Stimulated activated CD8-positive, alpha-beta memory T cell treated with anti-CD3 and anti-CD28 coated beads, Interleukin-12 subunit alpha, Interleukin-12 subunit beta, amount 100 ng/mL, for 4 hours (primary cell): ENCODE measurements around the gene MICAL3.

ENCODE experiments used
- DNase-seq: peaks from one replicate; pipeline ENCODE4 v3.0.0-alpha.2; 2020; ENCODE audit warnings: low read depth

Gene MICAL3

DNA sequence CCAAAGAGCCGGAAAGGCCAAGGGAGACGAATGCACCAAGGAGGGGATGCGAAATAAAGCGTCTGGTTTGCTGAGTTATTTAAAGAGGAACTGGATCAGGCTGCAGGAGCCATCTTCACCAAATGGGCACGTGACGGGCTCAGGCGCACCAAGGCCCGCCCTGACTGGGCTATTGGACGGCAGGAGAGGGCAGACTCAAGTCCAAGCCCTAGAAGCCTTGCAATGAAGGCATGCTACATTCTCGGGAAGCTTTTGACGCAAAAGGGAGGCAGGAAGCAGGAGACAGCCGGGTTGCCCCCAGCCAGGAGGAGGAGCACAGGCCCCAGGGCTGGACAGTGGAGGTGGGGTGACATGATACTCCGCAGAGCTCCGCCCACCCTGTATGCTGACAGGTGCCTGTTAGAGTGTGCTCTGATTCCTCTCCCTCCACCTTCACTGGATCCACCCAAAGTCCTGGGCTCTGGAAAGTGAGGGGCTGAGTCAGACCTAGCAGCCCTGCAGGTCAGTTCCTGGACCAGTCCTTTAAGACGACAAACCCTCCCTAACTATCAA, 208.6 kb downstream of the MICAL3 start:
- no peak for DNase-seq

DNA sequence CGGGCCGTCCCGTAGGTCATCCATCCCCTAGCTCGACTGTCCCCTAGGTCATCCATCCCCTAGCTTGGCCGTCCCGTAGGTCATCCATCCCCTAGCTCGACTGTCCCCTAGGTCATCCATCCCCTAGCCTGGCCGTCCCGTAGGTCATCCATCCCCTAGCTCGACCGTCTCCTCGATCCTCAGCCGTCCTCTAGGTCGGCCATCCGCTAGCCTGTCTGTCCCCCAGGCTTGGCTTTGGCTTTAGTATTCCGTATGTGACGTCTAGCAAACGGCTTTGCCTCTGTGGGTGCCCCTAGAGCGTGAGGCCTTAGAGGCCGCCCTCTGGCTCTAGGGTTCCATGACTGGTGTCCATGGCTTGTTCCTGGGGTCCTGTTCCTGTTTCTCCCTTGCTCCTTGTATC, 209.5 kb downstream of the MICAL3 start:
- no peak for DNase-seq

DNA sequence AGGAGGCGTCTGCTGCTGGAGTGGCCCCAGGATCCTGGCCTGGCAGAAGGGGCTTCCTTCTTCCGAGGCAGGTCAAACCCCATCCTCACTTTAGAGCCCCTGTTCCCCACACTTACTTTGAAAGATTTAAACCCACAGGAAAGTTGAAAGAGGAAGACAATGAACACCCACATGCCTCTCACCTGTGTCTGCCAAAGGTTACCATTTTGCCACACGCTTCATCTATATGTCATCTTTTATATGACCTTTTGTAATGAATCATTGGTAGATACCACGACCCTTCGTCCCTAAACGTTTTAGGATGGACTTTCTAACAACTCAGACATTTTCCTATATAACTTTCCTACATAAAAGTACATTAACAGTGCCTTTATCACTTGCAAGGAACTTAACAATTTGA, 210.3 kb downstream of the MICAL3 start:
- no peak for DNase-seq

DNA sequence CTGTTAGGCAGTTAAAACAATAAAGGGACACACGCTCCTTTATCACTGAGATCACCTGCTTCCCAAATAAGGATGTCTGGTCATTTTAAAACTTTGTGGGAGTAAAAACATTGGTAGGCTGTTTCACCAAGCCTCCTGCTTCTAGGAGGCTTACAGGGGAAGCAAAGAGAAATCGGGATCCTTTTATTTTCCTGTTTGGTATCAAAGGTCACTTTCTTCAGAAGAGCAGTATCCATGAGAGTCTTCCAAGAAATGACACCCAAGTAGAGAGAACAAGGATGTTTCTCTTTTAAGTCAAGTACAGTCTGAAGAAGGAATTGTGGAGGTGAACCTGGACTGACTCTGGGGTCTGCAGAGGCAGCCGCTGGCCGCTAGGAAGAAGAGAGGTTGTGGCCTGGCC, 213.2 kb downstream of the MICAL3 start:
- no peak for DNase-seq

DNA sequence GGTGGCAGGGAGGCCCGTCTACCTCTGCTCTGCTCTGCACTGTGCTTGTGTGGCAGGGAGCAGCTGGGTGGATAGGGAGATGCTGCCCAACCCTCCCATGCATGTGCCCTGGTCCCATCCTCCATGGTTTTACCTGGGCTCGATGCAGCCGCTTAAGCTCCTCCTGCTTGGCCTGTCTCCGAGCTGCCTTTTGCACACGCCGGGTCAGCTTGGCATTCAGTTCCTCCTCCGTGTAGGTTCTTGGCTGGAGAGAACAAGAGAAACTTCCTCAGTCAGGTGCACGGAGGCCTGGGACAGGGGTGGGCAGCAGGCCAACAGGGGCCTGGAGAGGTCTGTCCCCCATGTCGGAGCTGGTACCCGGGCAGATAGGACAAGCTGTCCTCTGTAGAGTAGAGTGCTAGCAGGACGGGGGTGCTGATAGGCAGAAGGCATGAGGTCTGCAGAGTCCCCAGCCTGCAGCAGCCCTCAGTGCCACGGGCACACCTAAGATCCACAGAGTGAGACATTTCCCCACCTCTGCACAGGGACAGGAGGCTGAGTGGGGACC, 213.7 kb downstream of the MICAL3 start:
- DNase-seq = no peak

DNA sequence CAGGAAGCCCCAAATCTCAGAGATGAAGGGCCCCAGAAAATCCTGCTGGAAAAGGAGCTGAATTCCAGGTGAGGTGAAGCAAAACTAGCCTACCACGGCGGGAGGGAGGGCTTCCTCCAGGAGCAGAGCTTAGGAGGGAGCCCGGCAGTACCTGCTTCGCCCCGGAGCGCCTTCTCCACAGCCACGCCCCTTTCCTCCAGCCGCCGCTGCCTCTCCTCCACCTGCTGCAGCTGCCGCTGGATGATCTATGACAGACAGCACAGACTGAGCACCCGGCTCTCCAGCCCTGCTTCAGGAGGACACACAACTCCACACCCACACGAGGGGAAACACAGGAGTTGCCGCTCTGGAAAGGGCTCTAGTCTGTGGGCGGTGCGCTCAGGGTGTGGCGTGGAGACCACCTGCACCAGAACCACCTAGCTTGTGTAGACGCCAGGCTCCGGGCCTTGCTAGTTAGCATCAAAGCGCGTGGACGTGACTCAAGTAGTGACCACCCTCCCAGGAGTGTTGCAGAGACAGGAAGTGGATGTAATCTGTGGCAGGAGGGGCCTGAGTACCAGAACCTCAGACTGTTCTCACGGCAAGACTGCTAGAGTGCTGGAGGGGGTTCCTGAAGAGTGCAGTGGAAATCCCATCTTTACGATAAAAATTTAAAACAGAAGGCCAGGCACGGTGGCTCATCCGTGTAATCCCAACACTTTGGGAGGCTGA, 215.5 kb downstream of the MICAL3 start:
- DNase-seq = no peak

DNA sequence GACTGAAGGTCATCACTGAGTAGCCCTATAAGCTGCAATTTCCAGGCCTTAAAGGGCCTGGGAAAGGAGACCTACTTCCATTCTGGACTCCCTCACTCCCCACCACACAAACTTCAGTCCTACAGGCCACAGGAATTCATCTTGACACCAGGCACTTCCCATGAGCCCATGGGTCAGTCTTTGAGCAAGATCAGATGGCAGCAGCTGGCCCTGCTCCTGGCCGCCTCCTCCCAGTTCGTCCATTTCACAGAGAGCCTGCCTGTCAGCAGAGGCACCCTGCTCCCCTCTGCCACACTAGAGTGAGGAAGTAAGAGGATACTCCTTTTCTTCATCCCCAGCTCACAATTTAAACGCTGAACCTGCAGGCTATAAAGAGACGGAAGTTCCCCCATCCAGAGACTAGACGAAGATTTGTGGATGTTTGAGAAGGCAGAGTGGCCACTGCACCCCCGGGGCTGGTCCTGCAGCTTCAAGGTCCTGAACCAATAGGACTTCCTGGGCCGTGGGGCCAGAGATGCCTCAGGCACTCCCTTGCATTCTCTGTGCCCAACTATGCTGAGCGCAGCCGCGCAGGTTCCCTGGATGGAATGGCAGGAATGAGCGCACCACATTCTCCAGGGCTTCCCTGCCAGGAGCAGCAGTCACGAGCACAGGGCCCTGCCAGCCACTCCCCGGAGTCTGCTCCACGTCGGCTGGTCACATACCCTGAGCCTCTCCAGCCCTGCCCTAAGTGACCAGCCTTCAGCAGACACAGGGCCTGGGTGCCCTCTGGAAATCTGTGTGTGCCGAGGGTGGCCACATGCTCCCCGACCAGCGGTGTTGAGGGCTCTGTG, 216.6 kb downstream of the MICAL3 start:
- no peak for DNase-seq

DNA sequence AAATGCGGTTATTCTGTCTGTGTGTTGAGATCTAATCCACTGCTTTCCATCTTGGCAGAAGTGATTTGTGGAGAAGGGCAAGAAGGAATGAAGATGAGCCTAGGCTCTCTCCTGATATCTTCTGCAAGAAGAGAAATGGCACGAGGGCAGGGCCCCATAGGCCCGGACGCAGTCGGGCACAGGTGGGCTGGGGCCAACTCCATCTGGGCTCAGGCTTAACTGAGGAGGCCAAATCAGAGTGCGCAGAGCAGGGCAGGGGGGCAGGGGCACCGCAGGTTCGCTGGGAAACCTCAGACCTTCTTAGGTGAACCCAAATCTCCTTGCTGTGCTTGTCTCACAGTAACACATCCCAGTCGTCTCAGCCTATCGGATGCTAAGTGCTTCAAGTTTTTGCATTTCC, 217.3 kb downstream of the MICAL3 start:
- no peak for DNase-seq

DNA sequence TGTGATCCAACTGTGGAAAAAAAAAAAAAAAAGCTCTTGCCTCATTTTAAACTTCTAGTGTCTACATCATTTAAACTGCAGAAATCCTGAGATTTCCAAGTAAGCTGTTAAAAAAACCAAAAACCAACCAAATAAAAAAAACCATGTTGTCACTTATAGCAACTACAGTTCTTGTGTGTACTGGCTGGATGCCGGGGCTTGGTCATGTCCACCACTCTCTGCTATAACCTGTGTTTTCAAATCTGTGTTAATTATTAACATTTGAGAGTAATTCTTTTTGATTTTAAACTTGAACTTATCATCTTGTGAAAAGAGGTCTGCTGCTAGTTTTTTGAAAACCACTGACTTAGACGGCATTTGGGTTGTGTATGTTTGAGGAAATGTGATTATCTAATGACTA, 217.9 kb downstream of the MICAL3 start:
- DNase-seq = no peak

DNA sequence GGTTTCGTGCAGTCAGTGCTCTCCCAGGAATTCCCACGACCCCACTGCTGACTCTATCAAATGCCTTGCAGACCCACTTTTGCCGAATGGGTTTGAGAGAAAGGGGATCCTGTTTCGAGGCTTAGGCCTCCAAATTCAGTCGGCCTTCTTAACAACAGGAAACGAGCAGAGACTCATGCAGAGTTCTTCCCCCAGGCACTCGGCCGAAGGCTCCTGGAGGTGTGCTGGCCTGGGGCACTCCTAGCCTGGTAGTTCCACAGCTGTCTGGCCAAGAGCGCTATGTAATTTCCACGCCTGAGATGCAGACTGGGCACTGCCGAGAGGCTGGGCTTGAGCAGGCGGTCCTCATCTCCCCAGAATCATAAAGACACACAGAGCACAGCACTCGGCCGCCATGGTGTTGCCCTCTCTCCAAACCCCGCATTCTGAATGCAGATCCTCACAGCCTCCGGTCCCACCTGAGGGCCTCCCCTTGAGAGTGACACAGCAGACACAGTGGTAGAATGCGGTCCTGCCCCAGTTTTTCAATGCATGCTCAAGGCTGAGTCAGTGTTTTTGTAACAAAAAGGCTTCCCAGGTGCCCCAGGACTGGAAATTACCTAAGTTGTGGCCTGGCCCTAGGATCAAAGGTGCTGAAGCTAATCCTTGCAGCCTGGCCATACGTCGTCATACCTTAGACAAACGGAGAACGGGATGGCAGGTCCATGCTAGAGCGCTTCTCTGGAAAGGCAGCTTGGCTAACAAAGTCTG, 219.9 kb downstream of the MICAL3 start:
- DNase-seq = no peak

DNA sequence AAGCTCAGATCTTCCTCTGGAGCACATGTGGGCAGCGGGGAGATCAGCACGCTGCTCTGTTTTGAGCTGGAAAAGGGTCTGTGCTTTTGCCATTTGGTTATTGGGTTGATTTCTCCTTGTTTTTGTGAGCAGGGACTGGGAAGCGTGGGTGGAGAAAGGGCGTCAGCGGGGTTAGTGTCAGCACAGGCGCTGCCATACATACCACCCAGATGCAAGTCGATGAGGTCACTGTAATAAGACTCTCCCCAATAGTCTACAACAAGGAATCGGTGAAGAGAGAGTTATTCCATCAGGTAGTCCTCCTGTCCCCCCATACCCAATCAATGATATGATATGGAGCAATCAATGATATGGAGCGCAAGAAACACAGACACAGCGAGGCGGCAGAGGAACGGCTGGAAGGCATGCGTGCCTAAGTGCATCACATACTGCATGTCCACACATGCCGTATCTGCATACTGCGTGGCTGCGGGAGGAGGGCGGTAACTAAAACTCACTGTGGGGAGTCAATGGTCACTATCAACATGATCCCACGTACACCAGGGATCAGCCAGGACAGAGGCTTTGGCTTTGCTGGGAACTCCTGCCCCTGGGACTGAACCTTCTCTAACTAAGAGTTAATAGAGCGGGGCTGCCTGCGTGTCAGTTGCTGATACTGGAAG, 220.6 kb downstream of the MICAL3 start:
- DNase-seq = no peak

DNA sequence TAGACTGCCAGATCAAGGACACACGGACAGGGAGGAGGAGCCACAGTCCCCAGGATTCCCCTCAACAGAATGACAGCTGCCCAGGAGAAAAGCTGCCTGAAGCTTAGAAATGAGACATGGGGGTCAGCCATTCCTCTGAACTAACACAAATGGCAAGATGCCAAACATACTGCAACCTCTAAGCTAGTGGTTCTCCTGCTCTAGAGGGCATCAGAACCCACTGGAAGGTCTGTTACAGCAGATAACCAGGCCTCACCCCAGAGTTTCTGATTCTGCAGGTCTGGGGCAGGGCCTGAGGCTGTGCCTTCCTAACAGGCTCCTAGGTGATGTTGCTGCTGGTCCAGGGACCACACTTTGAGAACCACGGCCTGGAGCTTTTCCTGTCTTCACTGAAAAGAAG, 221.5 kb downstream of the MICAL3 start:
- DNase-seq = no peak

DNA sequence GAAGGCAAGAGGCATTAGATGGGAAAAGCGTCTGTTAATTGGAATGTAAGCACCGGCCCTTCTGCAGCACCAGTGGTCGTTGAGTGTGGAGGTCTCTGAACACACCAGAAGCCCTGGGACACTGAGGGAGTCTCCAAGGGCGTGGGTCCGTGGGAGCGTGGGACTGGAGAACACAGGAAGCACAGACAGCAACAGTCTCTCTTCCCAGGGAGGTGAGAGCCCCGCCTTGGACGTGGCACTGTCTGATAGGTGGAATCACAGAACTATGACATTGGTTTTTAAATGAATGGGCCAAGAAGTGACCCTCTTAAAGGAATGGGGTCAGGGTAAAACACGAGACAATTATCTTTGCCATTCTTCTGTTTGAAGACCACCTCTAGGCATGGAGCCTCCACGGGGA, 221.9 kb downstream of the MICAL3 start:
- no peak for DNase-seq

DNA sequence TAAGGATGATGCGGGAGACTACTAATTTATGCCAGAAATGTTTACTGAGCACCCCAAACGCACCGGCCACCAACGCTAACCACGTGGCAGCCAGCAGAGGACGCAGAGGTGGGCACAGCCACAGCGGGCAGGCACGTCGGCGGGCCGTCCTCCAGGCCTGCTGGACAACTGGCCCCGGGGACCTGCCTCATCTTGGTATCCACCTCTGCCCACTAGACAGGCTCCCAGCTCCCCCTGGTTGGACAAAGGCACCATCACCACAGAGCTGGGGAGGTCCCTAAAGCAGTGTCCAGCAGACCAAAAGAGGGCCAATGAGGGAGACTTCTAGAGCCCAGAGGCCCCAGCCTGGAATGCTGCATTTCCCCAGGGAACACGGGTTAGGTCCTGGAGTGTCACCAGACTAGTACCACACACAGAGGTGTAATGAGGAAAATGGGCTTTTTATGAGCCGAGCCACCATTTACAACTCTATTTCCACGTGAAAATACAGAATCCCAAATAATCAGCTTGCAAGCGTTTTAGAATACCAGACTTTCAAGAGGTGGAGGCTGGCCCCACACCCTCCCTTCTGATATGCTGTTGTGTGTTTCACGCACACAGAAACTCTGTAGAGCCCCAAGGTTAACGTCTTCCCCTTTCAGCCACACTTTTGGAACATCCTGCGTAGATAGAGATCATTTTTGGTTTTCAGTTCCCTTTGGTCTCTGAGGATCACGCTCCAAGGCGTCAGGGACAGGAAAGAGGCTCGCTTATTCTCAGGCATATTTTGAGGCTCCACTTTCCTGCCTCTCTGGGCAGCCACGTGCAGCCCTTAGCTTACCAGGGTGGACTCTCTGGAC, 226.4 kb downstream of the MICAL3 start:
- no peak for DNase-seq

DNA sequence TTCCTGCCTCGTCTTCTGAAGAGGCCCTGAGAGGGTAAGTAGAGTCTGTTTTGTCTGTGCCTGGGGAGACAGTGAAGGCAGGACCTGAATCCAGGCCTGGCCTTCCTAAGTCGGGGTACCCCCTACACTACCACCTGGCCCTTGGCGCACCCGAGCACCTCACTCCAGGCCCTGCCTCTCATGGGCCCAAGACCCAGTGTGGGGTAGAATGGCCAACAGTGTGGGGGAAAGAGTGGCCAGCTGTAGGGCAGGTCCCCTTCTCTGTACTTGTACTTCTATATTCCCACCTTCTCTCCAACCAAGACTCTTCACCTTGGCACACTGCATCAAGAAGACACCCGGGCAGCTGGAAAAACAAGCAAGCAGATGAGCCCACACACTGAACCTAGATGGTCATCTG, 227.7 kb downstream of the MICAL3 start:
- no peak for DNase-seq

DNA sequence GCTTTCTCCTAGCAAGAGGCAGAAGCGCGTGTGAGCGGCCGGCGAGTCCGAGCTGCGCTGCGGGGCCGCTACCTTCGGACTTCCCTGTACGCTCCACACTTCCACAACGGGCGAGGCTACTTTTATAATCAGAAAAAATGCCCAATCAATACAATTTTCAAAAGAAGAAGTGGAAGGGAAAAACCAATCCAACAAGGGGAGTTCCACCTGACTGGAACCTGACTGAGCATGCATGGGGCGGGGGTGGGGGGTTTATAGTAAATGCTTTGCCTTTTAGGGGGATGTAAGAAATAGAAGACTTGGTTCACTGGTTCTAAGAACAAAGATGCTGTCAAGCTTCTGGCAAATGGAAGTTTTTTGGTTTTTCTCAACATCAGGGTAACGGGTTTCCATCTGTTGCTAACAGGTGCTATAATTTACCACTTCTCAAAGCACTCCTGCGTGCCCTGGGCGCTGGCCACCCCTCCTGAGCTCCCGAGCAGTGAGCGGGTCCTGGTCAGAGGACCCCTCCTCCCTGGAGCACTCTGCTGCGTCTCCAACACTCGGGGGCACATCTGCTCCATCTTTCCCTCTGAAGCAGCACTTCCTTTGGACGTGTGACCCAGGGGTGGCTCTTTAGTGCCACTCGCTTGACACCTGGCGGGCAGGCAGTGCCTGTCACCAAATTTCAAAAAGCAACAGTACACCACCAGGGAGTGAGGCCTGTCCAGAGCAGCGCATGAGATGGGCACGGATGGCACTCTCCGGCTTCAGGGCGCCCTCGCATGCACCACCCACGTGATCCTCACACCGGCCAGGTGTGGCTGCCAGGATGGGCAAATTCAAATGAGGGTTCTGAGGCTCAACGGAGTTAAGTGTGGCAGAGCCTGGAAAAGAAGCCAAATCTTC, 228.5 kb downstream of the MICAL3 start:
- no peak for DNase-seq

DNA sequence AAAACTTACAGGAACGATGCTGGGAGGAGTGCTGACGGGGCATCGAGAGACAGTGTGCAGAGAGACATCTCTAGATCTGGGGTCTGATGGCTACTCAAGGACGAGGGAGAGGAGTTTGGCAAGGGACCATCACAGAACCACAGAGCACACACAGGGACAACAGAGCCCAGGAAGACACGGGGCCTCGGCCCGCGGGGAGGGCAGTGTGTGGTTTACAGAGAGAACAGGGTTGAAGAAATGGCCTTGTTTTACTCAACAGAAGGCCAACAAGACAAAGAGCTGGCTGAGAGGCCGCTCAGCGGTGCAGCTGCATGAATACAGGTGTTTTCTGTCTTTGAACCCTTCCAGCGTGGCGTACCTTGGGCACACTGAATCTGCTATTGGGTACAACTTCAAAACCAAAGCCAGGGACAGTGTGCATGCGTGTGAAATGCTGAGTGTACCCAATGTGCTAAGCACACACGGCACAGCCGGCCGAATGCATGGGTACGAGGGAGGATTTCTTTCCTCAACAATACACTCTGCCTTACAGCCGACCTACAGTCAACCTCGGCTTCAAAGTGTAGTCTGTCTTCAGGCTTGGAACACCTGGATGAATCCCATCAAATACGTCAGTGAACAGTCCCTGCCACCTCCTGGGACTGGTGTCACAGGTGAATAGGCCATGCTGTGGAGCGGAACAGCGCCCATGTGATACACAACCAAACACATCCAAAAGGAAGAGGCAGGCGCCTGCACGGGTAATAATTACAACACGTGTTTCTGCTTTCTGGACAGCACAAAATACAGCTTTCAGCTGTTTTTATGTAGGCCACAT, 229.4 kb downstream of the MICAL3 start:
- no peak for DNase-seq

DNA sequence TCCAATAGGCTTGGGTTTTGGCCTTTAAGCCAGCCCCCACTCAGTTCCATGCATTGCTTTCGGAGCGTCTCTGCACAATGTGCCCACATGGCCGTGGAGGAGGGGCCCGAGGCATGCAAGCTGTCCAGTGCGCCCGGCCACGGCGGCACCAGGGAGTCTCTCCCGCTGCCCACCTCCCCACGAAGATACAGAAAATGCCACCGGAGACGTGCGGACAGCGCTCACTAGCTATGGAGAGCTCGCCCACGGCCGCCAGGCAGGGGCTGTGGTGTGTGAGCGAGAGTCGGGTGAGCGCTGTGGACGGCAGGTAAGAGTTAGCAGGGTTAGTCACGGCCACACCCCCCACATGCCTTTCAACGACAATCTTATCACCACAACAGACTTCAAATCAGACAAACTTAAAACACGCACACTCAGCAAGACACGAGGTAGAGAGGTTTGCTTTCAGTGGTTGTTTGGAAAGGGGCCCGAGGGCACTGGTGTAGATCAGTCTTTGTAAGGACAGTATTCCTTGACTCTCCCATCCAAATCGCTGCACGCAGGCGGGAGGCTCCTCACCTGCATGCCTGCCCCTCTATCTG, 231.4 kb downstream of the MICAL3 start:
- no peak for DNase-seq

DNA sequence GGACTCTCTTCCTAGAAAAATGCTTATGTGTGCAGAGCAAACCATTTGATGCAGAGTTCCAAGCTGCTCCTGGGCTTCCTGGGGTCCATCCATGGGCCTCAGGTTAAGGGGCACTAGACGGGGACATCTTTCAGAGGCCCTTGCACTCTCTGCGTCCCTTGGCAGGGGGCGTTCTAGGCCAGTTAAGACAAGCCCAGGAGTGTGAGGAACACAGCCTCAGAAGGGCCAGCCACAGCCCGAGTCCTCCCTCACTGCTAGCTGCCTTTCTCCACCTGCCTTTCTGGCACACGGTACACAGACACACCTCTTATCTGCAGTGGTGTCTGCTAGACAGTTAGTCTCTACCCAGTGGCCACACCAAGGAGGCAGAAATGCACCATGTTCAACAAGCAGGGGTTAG, 232.1 kb downstream of the MICAL3 start:
- DNase-seq = no peak
